Muscle layer of colon (tissue), 2 donors: ENCODE data around the gene SRGAP1.
"Not testable (repeated sequence)": the region's sequence is repeated elsewhere in the genome, so short reads cannot be mapped to it uniquely, and the experiment has no call there.

Experiments used
- H3K27ac ChIP-seq: one replicate; pipeline ENCODE4 v1.7.0; 2013; ENCODE audit warnings: low read depth, mild to moderate bottlenecking, low read length, moderate library complexity
- H3K27me3 ChIP-seq, 2 donors: one replicate each; pipeline ENCODE4 v1.7.0; 2013; ENCODE audit warnings: low read length in 2 of 2, mild to moderate bottlenecking in 2 of 2; ENCODE audit not compliant: insufficient read depth in 2 of 2, control insufficient read depth in 1 of 2
- H3K36me3 ChIP-seq: one replicate; pipeline ENCODE4 v1.7.0; 2013; ENCODE audit warnings: mild to moderate bottlenecking, low read length; ENCODE audit not compliant: insufficient read depth
- H3K4me1 ChIP-seq: one replicate; pipeline ENCODE4 v1.7.0; 2013; ENCODE audit warnings: mild to moderate bottlenecking, low read length; ENCODE audit not compliant: insufficient read depth
- H3K4me3 ChIP-seq, 2 donors: one replicate each; pipeline ENCODE4 v1.7.0; 2013; ENCODE audit warnings: low read length in 2 of 2, low read depth in 1 of 2, mild to moderate bottlenecking in 1 of 2, moderate library complexity in 1 of 2
- H3K9ac ChIP-seq: one replicate; pipeline ENCODE4 v1.7.0; 2013; ENCODE audit warnings: low read length
- H3K9me3 ChIP-seq: one replicate; pipeline ENCODE4 v1.7.0; 2013; ENCODE audit warnings: mild to moderate bottlenecking, low read length
- donor health status: abdominal sarcoma.
- donor health status: Adenocarcinoma of cecum.

The SRGAP1 gene

DNA sequence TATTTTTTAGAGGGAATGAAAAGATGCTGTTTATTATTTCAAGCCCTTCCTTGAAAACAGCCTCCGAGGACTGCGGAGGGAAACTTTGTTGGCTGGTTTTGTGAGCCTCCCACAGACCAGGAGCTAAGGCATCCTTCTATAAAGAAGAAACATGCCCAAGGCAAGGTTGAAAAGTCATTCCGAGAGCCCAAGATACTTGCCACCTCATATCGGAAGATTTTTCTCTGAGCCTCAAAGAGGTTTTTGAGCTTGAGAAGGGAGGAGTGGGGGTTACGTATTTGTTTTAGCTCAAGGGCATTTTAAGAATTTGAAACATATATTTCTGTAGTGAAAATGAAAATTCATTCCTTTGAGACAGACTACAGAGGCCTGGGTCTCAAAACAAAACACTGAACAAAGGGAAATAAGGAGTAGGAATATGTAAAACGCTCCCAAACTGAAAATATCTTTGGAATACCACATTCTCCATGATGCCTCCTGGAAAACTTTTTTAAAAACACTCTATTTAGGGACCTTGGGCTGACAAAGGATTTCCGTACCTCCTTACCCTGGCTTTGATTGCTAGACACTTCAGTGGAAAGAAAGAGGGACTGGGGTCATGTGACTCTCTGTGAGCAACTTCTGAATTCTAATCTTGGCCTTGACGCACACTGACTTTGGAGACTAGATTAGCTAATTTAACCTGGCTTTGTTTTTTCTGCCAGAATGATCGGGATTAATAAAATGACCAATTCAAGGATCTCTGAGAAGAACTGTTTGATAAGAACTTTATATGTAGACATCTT, 180.9 kb downstream of the SRGAP1 start:
- Histone ChIP-seq H3K4me3 (no peak overlapping the region), H3K4me1 (no peaks in the 10 kb centered on the region), H3K36me3 (no peaks in the 10 kb centered on the region), H3K27ac (no peak overlapping the region), H3K27me3 (no peaks in the 10 kb centered on the region), H3K9ac (no peak overlapping the region), H3K9me3 (no peaks in the 10 kb centered on the region)

DNA sequence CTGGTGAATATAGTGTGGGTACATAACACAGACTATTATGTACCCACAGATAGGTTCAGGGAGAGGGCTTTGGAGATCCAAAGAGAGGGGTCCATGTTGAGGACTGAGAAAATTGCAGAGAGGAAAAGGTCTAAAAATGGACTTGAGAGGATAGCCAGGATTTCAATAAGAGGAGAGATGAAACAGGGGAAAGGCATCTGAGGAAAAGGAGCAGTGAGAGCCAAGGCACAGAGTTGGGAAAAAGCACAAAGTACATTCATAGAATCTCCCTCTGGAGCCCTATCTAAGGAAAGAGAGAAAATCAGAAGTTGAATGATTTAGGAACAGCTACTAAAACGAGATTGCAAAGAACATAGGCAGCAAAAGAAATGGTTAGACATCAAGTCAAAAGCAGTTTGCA, 182.8 kb downstream of the SRGAP1 start:
- Histone ChIP-seq H3K9ac (no peak overlapping the region), H3K36me3 (no peaks in the 10 kb centered on the region), H3K27ac (no peak overlapping the region)

DNA sequence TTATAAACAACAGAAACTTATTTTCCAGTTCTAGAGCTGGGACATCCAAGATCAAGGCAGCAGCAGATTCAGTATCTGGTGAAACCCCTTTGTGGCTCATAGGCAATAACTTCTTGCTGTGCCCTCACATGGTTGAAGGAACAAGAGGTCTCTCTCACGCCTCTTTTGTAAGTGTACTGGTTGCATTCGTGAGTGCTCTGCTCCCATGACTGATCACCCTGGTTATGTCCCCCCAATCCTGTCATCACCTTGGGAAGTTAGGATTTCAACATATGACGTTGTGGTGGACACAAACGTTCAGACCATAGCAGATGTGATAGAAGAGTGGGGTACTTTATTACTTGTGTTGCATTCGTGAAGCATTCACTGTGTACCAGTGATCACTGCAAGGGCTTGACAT, 184.0 kb downstream of the SRGAP1 start:
- Histone ChIP-seq H3K4me3 (no peak overlapping the region), H3K9me3 (no peaks in the 10 kb centered on the region), H3K27me3 (no peaks in the 10 kb centered on the region), H3K27ac (no peak overlapping the region), H3K4me1 (no peaks in the 10 kb centered on the region), H3K36me3 (no peaks in the 10 kb centered on the region), H3K9ac (no peak overlapping the region)

More for the DNA sequence above, 182.8 kb downstream of the SRGAP1 start:
- no peaks in the 10 kb centered on the region for H3K9me3 ChIP-seq
- H3K4me1 ChIP-seq: no peaks in the 10 kb centered on the region
- no peak overlapping the region for H3K4me3 ChIP-seq
- no peaks in the 10 kb centered on the region for H3K27me3 ChIP-seq

DNA sequence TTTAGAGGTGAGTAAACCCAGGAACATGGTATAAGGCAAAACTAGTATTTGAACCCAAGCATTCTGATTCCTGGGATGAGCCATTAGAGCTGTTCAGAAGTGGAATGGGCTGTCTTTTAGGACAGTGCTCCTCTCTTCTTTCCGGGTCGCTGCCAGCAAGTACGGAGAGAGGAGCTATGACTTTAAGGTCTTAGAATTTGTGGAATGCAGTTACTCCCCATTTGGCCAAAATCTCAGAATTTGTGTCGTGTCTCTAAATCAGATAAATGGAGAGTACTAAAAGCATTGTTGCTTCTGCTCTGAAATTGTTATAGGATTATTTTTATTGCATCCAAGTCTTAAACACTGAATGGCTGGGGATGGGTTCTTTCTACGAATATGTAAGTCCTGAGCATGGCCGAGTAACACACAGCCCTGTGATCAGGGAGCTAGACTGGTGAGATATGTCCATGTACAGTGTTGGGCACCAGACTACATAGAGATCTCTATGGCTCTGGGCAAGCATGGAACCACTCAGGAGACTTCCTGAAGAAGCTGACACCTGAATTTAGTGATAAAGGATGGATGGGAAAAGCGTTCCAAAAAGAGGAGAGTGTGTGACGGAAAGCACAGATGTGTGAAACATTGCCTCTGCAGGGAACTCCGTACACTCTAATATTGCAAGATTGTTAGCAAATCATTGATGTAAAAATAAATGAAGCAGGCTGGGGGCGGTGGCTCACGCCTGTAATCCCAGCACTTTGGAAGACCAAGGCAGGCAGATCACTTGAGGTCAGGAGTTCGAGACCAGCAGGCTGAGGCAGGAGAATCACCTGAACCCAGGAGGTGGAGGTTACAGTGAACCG, 184.7 kb downstream of the SRGAP1 start:
- no peaks in the 10 kb centered on the region for H3K27me3 ChIP-seq
- no peaks in the 10 kb centered on the region for H3K9me3 ChIP-seq
- H3K9ac ChIP-seq: no peak overlapping the region
- H3K36me3 ChIP-seq: no peaks in the 10 kb centered on the region
- H3K4me1 ChIP-seq: no peaks in the 10 kb centered on the region
- H3K27ac ChIP-seq: no peak overlapping the region
- no peak overlapping the region for H3K4me3 ChIP-seq

DNA sequence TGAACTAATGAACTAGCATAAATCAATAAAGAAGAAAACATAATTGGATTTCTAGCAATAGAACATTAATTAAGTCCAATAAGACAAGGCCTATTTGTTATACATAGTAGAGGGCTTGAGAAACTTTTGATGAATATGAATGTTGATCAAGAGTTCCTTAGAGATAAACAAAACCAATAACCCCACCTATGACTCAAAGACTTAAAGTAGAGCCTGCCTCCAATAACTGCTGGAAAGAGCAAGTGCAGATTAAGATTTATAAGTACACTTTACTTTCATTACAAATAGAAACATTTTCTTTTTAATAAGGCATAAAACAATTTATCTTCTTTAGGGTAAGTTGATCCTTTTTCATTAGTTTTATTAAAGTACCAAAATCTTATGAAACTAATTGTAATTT, 185.7 kb downstream of the SRGAP1 start:
- H3K27ac ChIP-seq: no peak overlapping the region
- H3K27me3 ChIP-seq: no peaks in the 10 kb centered on the region
- H3K9me3 ChIP-seq: no peaks in the 10 kb centered on the region
- no peaks in the 10 kb centered on the region for H3K36me3 ChIP-seq
- H3K4me1 ChIP-seq: no peaks in the 10 kb centered on the region
- H3K4me3 ChIP-seq: no peak overlapping the region
- H3K9ac ChIP-seq: no peak overlapping the region

DNA sequence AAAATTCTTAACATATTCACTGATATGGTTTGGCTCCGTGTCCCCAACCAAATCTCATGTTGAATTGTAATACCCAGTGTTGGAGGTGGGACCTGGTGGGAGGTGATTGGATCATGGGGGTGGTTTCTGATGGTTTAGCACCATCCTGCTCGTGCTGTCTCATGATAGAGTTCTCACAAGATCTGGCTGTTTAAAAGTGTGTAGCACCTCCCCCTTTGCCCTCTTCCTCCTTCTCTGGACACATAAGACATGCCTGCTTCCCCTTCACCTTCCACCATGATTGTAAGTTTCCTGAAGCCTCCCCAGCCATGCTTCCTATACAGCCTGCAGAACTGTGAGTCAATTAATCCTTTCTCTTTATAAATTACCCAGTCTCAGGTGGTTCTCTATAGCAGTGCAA, 189.6 kb downstream of the SRGAP1 start:
- not testable (repeated sequence) for H3K4me1 ChIP-seq, H3K9me3 ChIP-seq

DNA sequence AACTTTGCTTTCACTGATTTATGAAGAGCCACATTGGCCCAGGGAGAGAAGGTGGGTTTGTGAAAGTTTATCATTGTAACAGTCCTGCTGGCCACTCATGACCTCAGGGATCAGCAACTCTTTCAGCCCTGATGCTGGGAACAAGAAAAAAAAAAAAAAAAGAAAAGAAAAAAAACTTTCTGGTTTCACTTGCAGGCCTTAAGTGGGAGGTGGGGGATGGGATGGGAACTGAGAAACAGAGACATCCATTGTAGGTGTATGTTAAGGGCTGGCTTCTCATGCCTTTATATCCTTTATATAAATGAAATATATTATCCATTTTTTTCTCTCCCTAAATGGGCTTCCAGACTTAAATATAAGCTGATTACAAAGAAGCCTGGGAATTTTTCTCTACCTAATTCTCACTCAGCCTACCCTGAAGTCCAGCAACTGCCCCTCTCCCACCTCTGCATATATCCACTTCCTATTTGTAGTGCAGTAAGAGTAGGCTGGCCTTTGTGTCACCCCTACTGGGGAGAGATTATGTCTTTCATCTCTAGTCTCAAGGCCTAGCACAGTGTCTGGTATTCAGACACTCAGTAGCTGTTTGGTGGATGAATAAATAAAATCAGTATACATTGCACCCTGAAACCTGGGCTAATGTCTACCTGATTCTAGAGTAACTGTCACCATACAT, 190.5 kb downstream of the SRGAP1 start:
- Histone ChIP-seq H3K36me3 (no peaks in the 10 kb centered on the region), H3K4me1 (peaks cover 6% of the 10 kb centered on the region), H3K27ac (no peak overlapping the region), H3K9me3 (no peaks in the 10 kb centered on the region), H3K4me3 (no peak overlapping the region), H3K9ac (no peak overlapping the region), H3K27me3 (no peaks in the 10 kb centered on the region)

More for the DNA sequence above, 189.6 kb downstream of the SRGAP1 start:
- H3K36me3 ChIP-seq, H3K27ac ChIP-seq, H3K27me3 ChIP-seq, H3K9ac ChIP-seq, H3K4me3 ChIP-seq: not testable (repeated sequence)

DNA sequence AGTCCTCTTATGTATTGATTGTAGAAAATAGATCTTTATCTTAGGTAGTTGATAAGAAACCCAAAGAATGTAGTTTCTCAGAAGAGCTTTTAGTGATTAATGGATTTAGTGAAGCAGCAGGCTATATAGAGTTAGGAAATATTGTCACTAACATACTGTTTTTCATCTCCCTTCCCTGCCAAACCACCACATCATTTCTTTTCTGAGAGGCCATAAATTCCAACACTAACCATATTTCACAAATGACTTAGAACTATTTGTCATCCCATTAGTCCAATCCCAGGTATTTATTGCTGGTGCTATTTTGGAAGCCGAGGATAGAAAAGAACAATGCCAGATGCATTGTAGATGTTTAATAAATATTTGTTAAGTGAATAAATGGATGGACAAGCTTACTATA, 191.9 kb downstream of the SRGAP1 start:
- H3K4me3 ChIP-seq: no peak overlapping the region
- H3K4me1 ChIP-seq: peaks cover 7% of the 10 kb centered on the region
- H3K27ac ChIP-seq: no peak overlapping the region
- no peaks in the 10 kb centered on the region for H3K27me3 ChIP-seq
- H3K9me3 ChIP-seq: no peaks in the 10 kb centered on the region
- no peaks in the 10 kb centered on the region for H3K36me3 ChIP-seq
- no peak overlapping the region for H3K9ac ChIP-seq

DNA sequence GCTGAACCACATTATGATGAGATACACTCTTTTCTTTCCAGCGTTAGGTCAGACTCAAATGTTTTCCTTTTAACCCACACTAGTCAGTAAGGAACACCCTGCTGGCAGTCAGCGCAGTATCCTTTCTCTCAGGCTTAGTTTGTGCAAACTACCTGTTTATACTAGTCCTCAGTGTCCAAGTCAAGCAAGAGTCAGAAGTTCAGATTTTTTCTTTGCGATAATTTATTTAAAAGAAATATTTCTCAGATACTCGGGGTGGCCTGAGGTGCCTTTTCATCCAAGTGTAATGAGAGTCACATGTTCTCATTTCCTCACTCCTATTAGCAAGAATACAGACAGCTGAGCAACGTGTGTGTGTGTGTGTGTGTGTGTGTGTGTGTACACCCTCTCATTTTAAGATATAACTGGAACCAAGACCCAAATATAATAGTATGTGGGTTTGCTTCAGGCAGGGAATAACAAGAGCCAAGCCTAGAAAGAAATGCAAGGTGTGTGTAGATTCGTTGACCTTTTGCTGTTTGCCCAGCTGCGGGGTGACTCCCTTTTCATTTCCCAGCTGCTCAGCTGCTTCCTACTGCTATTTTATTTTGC, 194.9 kb downstream of the SRGAP1 start:
- no peaks in the 10 kb centered on the region for H3K36me3 ChIP-seq
- no peaks in the 10 kb centered on the region for H3K9me3 ChIP-seq
- no peaks in the 10 kb centered on the region for H3K27me3 ChIP-seq
- peak overlapping the region in 1 of 2 donors; percentile 4 for H3K4me3 ChIP-seq
- H3K9ac ChIP-seq: no peak overlapping the region
- no peak overlapping the region for H3K27ac ChIP-seq
- peaks cover 7% of the 10 kb centered on the region for H3K4me1 ChIP-seq

DNA sequence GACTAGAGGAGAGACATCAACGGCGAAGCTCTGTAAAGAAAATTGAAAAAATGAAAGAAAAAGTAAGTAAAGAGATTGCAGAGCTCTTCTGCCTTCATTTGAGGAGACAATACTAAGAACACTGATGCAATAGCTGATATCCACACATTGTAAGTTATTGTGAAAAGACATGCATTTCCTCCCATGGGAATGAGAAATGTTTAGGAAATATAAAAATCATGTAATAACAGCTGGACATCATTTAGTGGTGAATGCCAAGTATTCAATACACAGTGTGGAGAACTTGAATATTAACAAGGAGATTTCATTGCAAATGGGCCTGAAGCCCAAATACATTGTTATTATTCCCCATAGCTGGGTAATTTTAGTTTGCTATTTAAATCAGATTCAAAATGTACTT, 198.4 kb downstream of the SRGAP1 start:
- Histone ChIP-seq H3K4me1 (peaks cover 7% of the 10 kb centered on the region), H3K36me3 (no peaks in the 10 kb centered on the region), H3K27ac (no peak overlapping the region), H3K27me3 (no peaks in the 10 kb centered on the region), H3K9ac (no peak overlapping the region), H3K9me3 (no peaks in the 10 kb centered on the region), H3K4me3 (no peak overlapping the region)

DNA sequence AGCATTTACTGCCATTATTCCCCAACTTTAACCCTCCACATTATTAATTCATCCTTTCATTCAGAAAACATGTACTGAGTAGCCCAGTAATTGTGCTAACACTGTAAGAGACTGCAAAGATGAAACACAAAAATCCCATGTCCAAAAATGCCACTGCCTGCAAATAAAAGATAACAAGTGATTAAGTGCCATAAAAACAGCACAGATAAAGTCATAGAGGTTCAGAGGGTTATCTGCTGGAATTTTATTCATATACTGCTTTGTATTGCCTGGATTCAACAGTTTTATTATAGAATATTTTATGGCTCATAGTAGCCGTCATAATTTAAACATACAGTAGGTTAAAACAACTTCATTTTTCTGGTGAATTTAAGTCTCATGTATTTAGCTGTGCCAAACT, 199.7 kb downstream of the SRGAP1 start:
- H3K4me1 ChIP-seq: peaks cover 7% of the 10 kb centered on the region
- no peak overlapping the region for H3K9ac ChIP-seq
- H3K4me3 ChIP-seq: no peak overlapping the region
- H3K27ac ChIP-seq: no peak overlapping the region
- H3K9me3 ChIP-seq: no peaks in the 10 kb centered on the region
- no peaks in the 10 kb centered on the region for H3K27me3 ChIP-seq
- no peaks in the 10 kb centered on the region for H3K36me3 ChIP-seq
